Peyer's patch (tissue), 4 donors: ENCODE data around the gene TMEM51.

ENCODE experiments used
- CTCF ChIP-seq, 6 experiments: fragments of 450-650 bp in 4 of 6; fragments of 200-600 bp in 2 of 6; sonication (generic) in 1 of 6; IDR thresholded peaks; one replicate each; pipeline ENCODE4 v1.5.1; 2017 to 2019; ENCODE audit warnings: antibody characterized with exemption in 6 of 6, mild to moderate bottlenecking in 3 of 6, moderate library complexity in 1 of 6
- POLR2A ChIP-seq, 2 donors: fragments of 450-650 bp; IDR thresholded peaks; one replicate each; pipeline ENCODE4 v1.5.1; 2017; ENCODE audit warnings: antibody characterized with exemption in 2 of 2, mild to moderate bottlenecking in 2 of 2, moderate library complexity in 2 of 2

GRCh38 chr1:15233689-15234088 is 80.1 kb downstream of the TMEM51 start:
- TF ChIP-seq CTCF (IDR thresholded peaks at IDR 0.05) = no peak
- no peak for TF ChIP-seq POLR2A (IDR thresholded peaks at IDR 0.05)
